MM.1S (cell line): ENCODE measurements around the gene BPIFB2.
"Not testable (repeated sequence)": the region's sequence is repeated elsewhere in the genome, so short reads cannot be mapped to it uniquely, and the experiment has no call there.

Experiments used
- DNase-seq: peaks from one replicate; pipeline ENCODE4 v3.0.0-alpha.2; 2015
- H2AFZ ChIP-seq: fragments of 300-600 bp; sonication (generic); 2 replicates; pipeline ENCODE4 v1.6.0; 2016; ENCODE audit warnings: antibody characterized with exemption, low read length
- H3F3A ChIP-seq: fragments of 300-600 bp; sonication (generic); 2 replicates; pipeline ENCODE4 v1.6.1; 2016; ENCODE audit warnings: mild to moderate bottlenecking, antibody characterized with exemption, low read length, moderate library complexity, mixed read lengths; ENCODE audit not compliant: insufficient read depth
- H3K27ac ChIP-seq: fragments of 300-600 bp; sonication (generic); 2 replicates; pipeline ENCODE4 v1.5.1; 2016; ENCODE audit warnings: mild to moderate bottlenecking, low read length
- H3K27me3 ChIP-seq: fragments of 300-600 bp; sonication (generic); replicated peaks from 2 replicates; pipeline ENCODE4 v1.6.0; 2016; ENCODE audit warnings: low read length; ENCODE audit not compliant: insufficient read depth
- H3K36me3 ChIP-seq: fragments of 300-600 bp; sonication (generic); replicated peaks from 2 replicates; pipeline ENCODE4 v1.6.1; 2016; ENCODE audit warnings: mild to moderate bottlenecking, low read length, mixed read lengths; ENCODE audit not compliant: insufficient read depth
- H3K4me1 ChIP-seq: fragments of 300-600 bp; sonication (generic); 2 replicates; pipeline ENCODE4 v1.6.1; 2016; ENCODE audit warnings: low read length, mixed read lengths
- H3K4me2 ChIP-seq: fragments of 300-600 bp; sonication (generic); 2 replicates; pipeline ENCODE4 v1.6.0; 2016; ENCODE audit warnings: low read depth, low read length
- H3K4me3 ChIP-seq: fragments of 300-600 bp; sonication (generic); 2 replicates; pipeline ENCODE4 v1.5.1; 2016; ENCODE audit warnings: low read length, mixed read lengths
- H3K79me2 ChIP-seq: fragments of 300-600 bp; sonication (generic); 2 replicates; pipeline ENCODE4 v1.6.1; 2016; ENCODE audit warnings: mixed run types, low read length, mixed read lengths
- H3K9ac ChIP-seq: fragments of 300-600 bp; sonication (generic); 2 replicates; pipeline ENCODE4 v1.6.1; 2016; ENCODE audit warnings: low read length, mixed read lengths
- H3K9me2 ChIP-seq: fragments of 300-600 bp; sonication (generic); replicated peaks from 2 replicates; pipeline ENCODE4 v1.6.1; 2016; ENCODE audit warnings: mild to moderate bottlenecking, low read length, mixed read lengths; ENCODE audit not compliant: insufficient read depth
- H3K9me3 ChIP-seq: fragments of 300-600 bp; sonication (generic); replicated peaks from 2 replicates; pipeline ENCODE4 v1.6.1; 2016; ENCODE audit warnings: mild to moderate bottlenecking, low read length, mixed read lengths; ENCODE audit not compliant: insufficient read depth
- H4K20me1 ChIP-seq: fragments of 300-600 bp; sonication (generic); 2 replicates; pipeline ENCODE4 v1.6.1; 2016; ENCODE audit warnings: mild to moderate bottlenecking, low read length, moderate library complexity, mixed read lengths; ENCODE audit not compliant: insufficient read depth
- CTCF ChIP-seq: fragments of 300-600 bp; sonication (generic); IDR thresholded peaks from 2 replicates; pipeline ENCODE4 v1.5.1; 2016; ENCODE audit warnings: antibody characterized with exemption, low read length, mixed read lengths
- EZH2 ChIP-seq: fragments of 300-600 bp; sonication (generic); optimal IDR thresholded peaks from 2 replicates; pipeline ENCODE3; 2017; ENCODE audit warnings: low read depth, mild to moderate bottlenecking, antibody characterized with exemption, low read length, mixed read lengths
- EZH2phosphoT487 ChIP-seq: fragments of 300-600 bp; sonication (generic); IDR thresholded peaks from 2 replicates; pipeline ENCODE4 v1.6.1; 2018; ENCODE audit warnings: antibody characterized with exemption, low read length

The BPIFB2 gene

GRCh38 chr20:32960222-32960518 lies 47.3 kb upstream of the BPIFB2 start:
- no peaks in the 10 kb centered on the region for H3F3A ChIP-seq
- H3K4me1 ChIP-seq: no peaks in the 10 kb centered on the region
- no peak overlapping the region for H3K4me3 ChIP-seq
- no peaks in the 10 kb centered on the region for H3K36me3 ChIP-seq
- 0 out of 2 replicates have a peak, but pooled peaks cover 5% of the 10 kb centered on the region for H3K27me3 ChIP-seq
- no peak for DNase-seq
- H3K79me2 ChIP-seq: no peaks in the 10 kb centered on the region
- TF ChIP-seq CTCF (no peak), EZH2 (no peak), EZH2phosphoT487 (no peak)
- no peak overlapping the region for H2AFZ ChIP-seq
- H3K4me2 ChIP-seq: no peak overlapping the region
- H3K9me3 ChIP-seq: no peaks in the 10 kb centered on the region
- H3K9ac ChIP-seq: no peak overlapping the region
- no peaks in the 10 kb centered on the region for H3K9me2 ChIP-seq
- no peak overlapping the region for H3K27ac ChIP-seq
- H4K20me1 ChIP-seq: no peaks in the 10 kb centered on the region

GRCh38 chr20:32960849-32961731 lies 46.4 kb upstream of the BPIFB2 start:
- H3K27ac ChIP-seq: no peak overlapping the region
- no peak overlapping the region for H2AFZ ChIP-seq
- H3F3A ChIP-seq: no peaks in the 10 kb centered on the region
- no peak overlapping the region for H3K4me2 ChIP-seq
- TF ChIP-seq CTCF (no peak), EZH2phosphoT487 (no peak), EZH2 (no peak)
- H3K4me1 ChIP-seq: no peaks in the 10 kb centered on the region
- no peak overlapping the region for H3K9ac ChIP-seq
- no peak for DNase-seq
- 0 out of 2 replicates have a peak, but pooled peaks cover 5% of the 10 kb centered on the region for H3K27me3 ChIP-seq
- H3K4me3 ChIP-seq: no peak overlapping the region
- no peaks in the 10 kb centered on the region for H3K79me2 ChIP-seq
- H3K9me3 ChIP-seq: no peaks in the 10 kb centered on the region
- H3K9me2 ChIP-seq: no peaks in the 10 kb centered on the region
- H4K20me1 ChIP-seq: no peaks in the 10 kb centered on the region
- H3K36me3 ChIP-seq: no peaks in the 10 kb centered on the region

- H3K36me3 ChIP-seq: no peaks in the 10 kb centered on the region
- TF ChIP-seq EZH2phosphoT487 (no peak), EZH2 (no peak), CTCF (no peak)
- H3K9me2 ChIP-seq: no peaks in the 10 kb centered on the region
- 0 out of 2 replicates have a peak, but pooled peaks cover 5% of the 10 kb centered on the region for H3K27me3 ChIP-seq
- no peak overlapping the region for H3K9ac ChIP-seq
- no peaks in the 10 kb centered on the region for H3K4me1 ChIP-seq
- H3K4me3 ChIP-seq: no peak overlapping the region
- H3F3A ChIP-seq: no peaks in the 10 kb centered on the region
- no peaks in the 10 kb centered on the region for H3K79me2 ChIP-seq
- DNase-seq: no peak
- no peaks in the 10 kb centered on the region for H3K9me3 ChIP-seq
- no peak overlapping the region for H3K4me2 ChIP-seq
- no peaks in the 10 kb centered on the region for H4K20me1 ChIP-seq
- no peak overlapping the region for H2AFZ ChIP-seq
- H3K27ac ChIP-seq: no peak overlapping the region
These were observed 45.5 kb upstream of the BPIFB2 start for GRCh38 chr20:32962053-32962452.

GRCh38 chr20:32962646-32963045 lies 44.9 kb upstream of the BPIFB2 start:
- DNase-seq, H2AFZ ChIP-seq, H4K20me1 ChIP-seq, H3K4me1 ChIP-seq, H3K79me2 ChIP-seq, H3K4me2 ChIP-seq, H3K9ac ChIP-seq, H3K36me3 ChIP-seq, H3K27ac ChIP-seq, H3F3A ChIP-seq, H3K4me3 ChIP-seq, H3K9me2 ChIP-seq, H3K9me3 ChIP-seq, H3K27me3 ChIP-seq: not testable (repeated sequence)
